GM21825 (cell line): ENCODE results near the gene LBX1.
"Not testable (repeated sequence)": the region's sequence is repeated elsewhere in the genome, so short reads cannot be mapped to it uniquely, and the experiment has no call there.

Source experiments
- ATAC-seq: cut with Tn5 transposase; IDR thresholded peaks from one replicate; pipeline ENCODE4 v1.9.1; 2021; ENCODE audit warnings: mild to moderate bottlenecking, moderate library complexity; ENCODE audit not compliant: unreplicated experiment

LBX1 gene

GRCh38 chr10:101214446-101215396 lies 14.5 kb downstream of the LBX1 start:
- ATAC-seq: no peak

GRCh38 chr10:101208543-101208942 lies 20.7 kb downstream of the LBX1 start:
- no peak for ATAC-seq

GRCh38 chr10:101207026-101207425 lies 22.2 kb downstream of the LBX1 start:
- ATAC-seq: no peak

GRCh38 chr10:101202667-101203066 lies 26.6 kb downstream of the LBX1 start:
- not testable (repeated sequence) for ATAC-seq

GRCh38 chr10:101198326-101198977 lies 30.8 kb downstream of the LBX1 start:
- ATAC-seq: not testable (repeated sequence)

- ATAC-seq: no peak
Observed at GRCh38 chr10:101195921-101196320, 33.3 kb downstream of the LBX1 start.

GRCh38 chr10:101189461-101190401 lies 39.5 kb downstream of the LBX1 start:
- no peak for ATAC-seq

GRCh38 chr10:101188942-101189341 lies 40.3 kb downstream of the LBX1 start:
- no peak for ATAC-seq

GRCh38 chr10:101183458-101184183 lies 45.6 kb downstream of the LBX1 start:
- ATAC-seq: no peak

- ATAC-seq: no peak
Observed at GRCh38 chr10:101182936-101183335, 46.3 kb downstream of the LBX1 start.
